GM12878 (cell line): ENCODE measurements around the gene SECTM1. TPM values are rescaled to one million over a fixed set of nuclear protein-coding genes. Genes with fewer than 3 reads are reported as not detected.

Experiments
- ATAC-seq: fragments of 200-7000 bp; cut with Tn5 transposase; 3 replicates; pipeline ENCODE4 v1.9.1; 2020; ENCODE audit warnings: mild to moderate bottlenecking, moderate library complexity
- BruUV-seq: library from RNA; stranded (reverse); fragments of 400-500 nt; replicated peaks from 2 replicates; lab custom pipeline; 2021; lab: Mats Ljungman, UMichigan
- CTCF ChIA-PET: fragments of 300-600 bp; sonication (Branson Sonifier 250); formaldehyde crosslinking; extraction: SDS; loops from one replicate; lab custom pipeline; 2021; ENCODE audit warnings: inconsistent platforms; lab: Yijun Ruan, JAX
- POLR2A ChIA-PET: fragments of 350-600 bp; formaldehyde crosslinking; extraction: SDS; loops from one replicate; lab custom pipeline; 2021; ENCODE audit warnings: inconsistent platforms; lab: Charles Lee
- RAD21 ChIA-PET: fragments of 300-600 bp; sonication (Branson Sonifier 250); formaldehyde crosslinking; loops from one replicate; lab custom pipeline; 2023; ENCODE audit warnings: antibody characterized with exemption; ENCODE audit not compliant: unreplicated experiment; lab: Charles Lee
- SMC1A ChIA-PET: fragments of 300-600 bp; sonication (Branson Sonifier 250); formaldehyde crosslinking; loops from one replicate; lab custom pipeline; 2023; ENCODE audit not compliant: unreplicated experiment, uncharacterized antibody; lab: Charles Lee
- DNase-seq: peaks from one replicate; pipeline ENCODE4 v3.0.0-alpha.2; 2011; ENCODE audit warnings: low read depth, low spot score
- FAIRE-seq: peaks from 3 replicates; lab custom pipeline; 2011; peaks lifted over from hg19 to GRCh38; lab: Jason Lieb, UNC
- H2AFZ ChIP-seq: 2 replicates; pipeline ENCODE4 v1.6.0; 2011; ENCODE audit warnings: low read depth, low read length, control low read depth; ENCODE audit not compliant: control insufficient read depth
- H3K27ac ChIP-seq: 2 replicates; pipeline ENCODE4 v1.5.1; 2011; ENCODE audit warnings: control low read depth; ENCODE audit not compliant: control insufficient read depth, insufficient read depth
- H3K27me3 ChIP-seq, 2 experiments: replicated peaks in 1 of 2; 2 replicates each; pipeline versions ENCODE4 v1.6.0 to v1.6.1; 2011; ENCODE audit warnings: low read length in 1 of 2; ENCODE audit not compliant: control insufficient read depth in 2 of 2, insufficient read depth in 2 of 2
- H3K36me3 ChIP-seq, 2 experiments: 2 replicates each; pipeline ENCODE4 v1.5.1; 2011; ENCODE audit warnings: low read length in 1 of 2; ENCODE audit not compliant: control insufficient read depth in 2 of 2, insufficient read depth in 2 of 2
- H3K4me1 ChIP-seq: 2 replicates; pipeline ENCODE4 v1.6.1; 2011; ENCODE audit warnings: mild to moderate bottlenecking, low read length, moderate library complexity, mixed read lengths; ENCODE audit not compliant: control insufficient read depth, insufficient read depth
- H3K4me2 ChIP-seq: 2 replicates; pipeline ENCODE4 v1.6.0; 2011; ENCODE audit warnings: control low read depth; ENCODE audit not compliant: control insufficient read depth, insufficient read depth
- H3K4me3 ChIP-seq: fragments of 200-600 bp; sonication (generic); 2 replicates; pipeline ENCODE4 v1.5.1; 2016
- H3K79me2 ChIP-seq: 2 replicates; pipeline ENCODE4 v1.6.0; 2011; ENCODE audit warnings: low read length; ENCODE audit not compliant: control insufficient read depth, insufficient read depth
- H3K9ac ChIP-seq: 2 replicates; pipeline ENCODE4 v1.8.0; 2011; ENCODE audit warnings: low read length, control low read depth, mixed read lengths; ENCODE audit not compliant: control insufficient read depth, insufficient read depth
- H3K9me3 ChIP-seq: replicated peaks from 3 replicates; pipeline ENCODE4 v1.5.1; 2011; ENCODE audit warnings: mild to moderate bottlenecking, low read length; ENCODE audit not compliant: control insufficient read depth, insufficient read depth
- H4K20me1 ChIP-seq: 2 replicates; pipeline ENCODE4 v1.6.0; 2011; ENCODE audit not compliant: control insufficient read depth, insufficient read depth
- BCL3 ChIP-seq: IDR thresholded peaks from 2 replicates; pipeline ENCODE4 v1.6.1; 2011; ENCODE audit warnings: borderline replicate concordance, low read depth, mild to moderate bottlenecking, moderate library complexity, low read length; ENCODE audit not compliant: insufficient read depth, poor library complexity, severe bottlenecking
- BHLHE40 ChIP-seq, 2 experiments: fragments of 450-650 bp in 1 of 2; IDR thresholded peaks; 2 replicates each; pipeline ENCODE4 v1.6.1; 2011 to 2017; ENCODE audit warnings: low read depth in 2 of 2, borderline replicate concordance in 1 of 2, improper control_type of control experiment in 1 of 2, low read length in 1 of 2, mild to moderate bottlenecking in 1 of 2
- CBFB ChIP-seq: IDR thresholded peaks from 2 replicates; pipeline ENCODE4 v1.6.1; 2016; ENCODE audit warnings: antibody characterized with exemption, low read depth
- FOXK2 ChIP-seq: fragments of 450-650 bp; IDR thresholded peaks from 2 replicates; pipeline ENCODE4 v1.6.1; 2017; ENCODE audit warnings: mild to moderate bottlenecking, moderate library complexity
- MAX ChIP-seq: IDR thresholded peaks from 2 replicates; pipeline ENCODE4 v1.6.1; 2012; ENCODE audit warnings: low read depth, low read length, improper control_type of control experiment
- NFXL1 ChIP-seq: fragments of 450-650 bp; IDR thresholded peaks from 2 replicates; pipeline ENCODE4 v1.6.1; 2017; ENCODE audit warnings: antibody characterized with exemption, mild to moderate bottlenecking, borderline replicate concordance
- NFYB ChIP-seq: IDR thresholded peaks from 2 replicates; pipeline ENCODE4 v1.6.1; 2011; ENCODE audit warnings: low read depth, mild to moderate bottlenecking, low read length, improper control_type of control experiment, moderate library complexity; ENCODE audit not compliant: insufficient read depth
- POU2F2 ChIP-seq: IDR thresholded peaks from 3 replicates; pipeline ENCODE4 v1.6.1; 2011; ENCODE audit warnings: low read depth, mild to moderate bottlenecking, low read length, borderline replicate concordance
- RELB ChIP-seq: fragments of 450-650 bp; IDR thresholded peaks from 2 replicates; pipeline ENCODE4 v1.6.1; 2017; ENCODE audit warnings: low read depth, mild to moderate bottlenecking, moderate library complexity
- SRF ChIP-seq, 2 experiments: IDR thresholded peaks; 2 replicates each; pipeline ENCODE4 v1.6.1; 2011; ENCODE audit warnings: low read depth in 2 of 2, low read length in 2 of 2, mild to moderate bottlenecking in 1 of 2, moderate library complexity in 1 of 2
- TCF12 ChIP-seq: IDR thresholded peaks from 2 replicates; pipeline ENCODE4 v1.6.1; 2011; ENCODE audit warnings: low read depth, mild to moderate bottlenecking, low read length
- TCF3 ChIP-seq: IDR thresholded peaks from 2 replicates; pipeline ENCODE4 v1.6.1; 2012; ENCODE audit warnings: low read depth, mild to moderate bottlenecking, low read length, borderline replicate concordance; ENCODE audit not compliant: insufficient read depth
- USF2 ChIP-seq: IDR thresholded peaks from 2 replicates; pipeline ENCODE4 v1.6.1; 2011; ENCODE audit warnings: low read depth, low read length, improper control_type of control experiment, borderline replicate concordance
- WGBS: methylation state at CpG from one replicate; pipeline ENCODE4 v1.1.6; 2016; ENCODE audit warnings: low lambda C conversion rate; ENCODE audit not compliant: insufficient replicate concordance, insufficient coverage; ENCODE audit errors: missing lambda C conversion rate; 5-methylcytosine and 5-hydroxymethylcytosine counted together
- in situ Hi-C: fragments of 300-500 bp; cut with MboI; formaldehyde crosslinking; loops from 9 replicates; pipeline ENCODE4 v1.14.3; 2018; ENCODE audit warnings: mixed read lengths
- intact Hi-C: fragments of 100-400 bp; cut with micrococcal nuclease; formaldehyde crosslinking; loops from one replicate; pipeline ENCODE4 v1.14.2; 2022; ENCODE audit not compliant: unreplicated experiment
- polyA plus RNA-seq, 11 experiments: library from polyadenylated mRNA; depleted of rRNA in 4 of 11; unstranded in 6 of 11; stranded (reverse) in 5 of 11; fragments of >200 nt; fragmentation: Nextera tagmentation in 4 of 11; fragmentation: Illumina TruSeq in 1 of 11; extraction: Ambion mirVana in 4 of 11; extraction: Trizol in 1 of 11; gene quantifications; 1 replicate in 1 of 11; 2 replicates in 10 of 11; pipeline versions ENCODE4 v1.2.1 to v1.2.3, GENCODE V29; 2011 to 2016; ENCODE audit warnings: inconsistent platforms in 2 of 11, missing spikeins in 2 of 11, low read depth in 1 of 11
- total RNA-seq, 4 experiments: library from RNA; depleted of rRNA in 3 of 4; stranded (reverse); fragments of >200 nt in 3 of 4; fragmentation: Illumina TruSeq in 1 of 4; extraction: Trizol in 1 of 4; gene quantifications; 2 replicates each; pipeline versions ENCODE4 v1.2.1 to v1.2.3, GENCODE V29; 2013 to 2021

SECTM1 gene
- total and polyA plus RNA-seq, 10 of the 15 experiments (the other 5 are each of a cell fraction or from before 2014, with no cell fraction given): 0.10 to 0.13 (median 0.12) TPM; not detected in 7

- POLR2A ChIA-PET: no interaction called here
- Histone ChIP-seq H3K4me3 (no peak overlapping the region), H3K4me1 (peaks cover 11% of the 10 kb centered on the region), H3K9ac (no peak overlapping the region), H3K27ac (no peak overlapping the region), H3K9me3 (no peaks in the 10 kb centered on the region), H2AFZ (no peak overlapping the region), H3K79me2 (no peaks in the 10 kb centered on the region), H3K4me2 (no peak overlapping the region), H4K20me1 (no peaks in the 10 kb centered on the region), H3K27me3 (peaks cover 6 to 12% of the 10 kb centered on the region in 2 experiments; a peak in 3 of 4 replicates), H3K36me3 (no peaks in the 10 kb centered on the region)
- CTCF ChIA-PET: interaction anchor here (1.2 to 1.4 kb wide), 2 partner anchors 20 to 31 kb away, joined by 3 to 4 read pairs; no protein-coding TSS in a partner anchor
- in situ Hi-C loops: no loop called here
- BruUV-seq: no TSS peak
- ATAC-seq (peak; percentile 31), DNase-seq (no peak), FAIRE-seq (no peak)
- RAD21 ChIA-PET: no interaction called here
- intact Hi-C loops: no loop called here
- WGBS: 27% methylated on average over 28 of the region's 28 CpGs
- SMC1A ChIA-PET: interaction anchor here (0.9 kb wide), 1 partner anchor 29 kb away, joined by 3 read pairs; no protein-coding TSS in a partner anchor
- TF ChIP-seq TCF12: peak; percentile 90
- no peak for TF ChIP-seq RELB
- TF ChIP-seq MAX: no peak
- no peak for TF ChIP-seq NFYB
- TF ChIP-seq CBFB: no peak
- no peak for TF ChIP-seq POU2F2
- TF ChIP-seq USF2: no peak
- no peak for TF ChIP-seq SRF (IDR thresholded peaks at IDR 0.05; ENCODE audit: low read depth in 2 of 2, low read length in 2 of 2)
- TF ChIP-seq FOXK2: no peak
- peak; percentile 12; the same call in 1 of the 2 replicates for TF ChIP-seq TCF3
- TF ChIP-seq BCL3: no peak
- TF ChIP-seq BHLHE40 (IDR thresholded peaks at IDR 0.05; ENCODE audit: borderline replicate concordance in 1 of 2, low read depth in 2 of 2, low read length in 1 of 2): peak in 1 of 2 experiments; percentile 39; a peak in 2 of 4 replicates
- no peak for TF ChIP-seq NFXL1
These were observed 3.0 kb downstream of the SECTM1 start for GRCh38 chr17:82330322-82331239.
